ENCODE results near the gene DIS3L. TPM values are rescaled to one million over a fixed set of nuclear protein-coding genes. Genes with fewer than 3 reads are reported as not detected.

DIS3L gene
- total and polyA plus RNA-seq, 2 of the 13 experiments (the other 11 are each of a cell fraction or from before 2014, with no cell fraction given): 21.0 to 50.5 TPM

- TF ChIP-seq PBX2 (CRISPR knock-in tag; IDR thresholded peaks at IDR 0.05) (no peak), GABPA (IDR thresholded peaks at IDR 0.05; ENCODE audit: low read depth, low read length) (no peak), GABPA (CRISPR knock-in tag; IDR thresholded peaks at IDR 0.05; ENCODE audit: low read depth) (0 out of 2 replicates have a peak, but pooled peaks have one; percentile 34), PATZ1 (CRISPR knock-in tag; IDR thresholded peaks at IDR 0.05) (peak; percentile 11; the same call in 1 of the 2 replicates), TEAD3 (CRISPR knock-in tag; optimal IDR thresholded peaks at IDR 0.05; ENCODE audit: borderline replicate concordance) (peak; percentile 24), GATA4 (IDR thresholded peaks at IDR 0.05; ENCODE audit: borderline replicate concordance, low read depth) (no peak), HNF1B (CRISPR knock-in tag; IDR thresholded peaks at IDR 0.05) (0 out of 2 replicates have a peak, but pooled peaks have one; percentile 27), NBN (conservative IDR thresholded peaks at IDR 0.05) (no peak), ZNF761 (CRISPR knock-in tag; conservative IDR thresholded peaks at IDR 0.05) (no peak), KDM1A (CRISPR knock-in tag; IDR thresholded peaks at IDR 0.05) (no peak), ZMAT3 (CRISPR knock-in tag; conservative IDR thresholded peaks at IDR 0.05) (no peak)
- TF ChIP-seq, protein P1, sequence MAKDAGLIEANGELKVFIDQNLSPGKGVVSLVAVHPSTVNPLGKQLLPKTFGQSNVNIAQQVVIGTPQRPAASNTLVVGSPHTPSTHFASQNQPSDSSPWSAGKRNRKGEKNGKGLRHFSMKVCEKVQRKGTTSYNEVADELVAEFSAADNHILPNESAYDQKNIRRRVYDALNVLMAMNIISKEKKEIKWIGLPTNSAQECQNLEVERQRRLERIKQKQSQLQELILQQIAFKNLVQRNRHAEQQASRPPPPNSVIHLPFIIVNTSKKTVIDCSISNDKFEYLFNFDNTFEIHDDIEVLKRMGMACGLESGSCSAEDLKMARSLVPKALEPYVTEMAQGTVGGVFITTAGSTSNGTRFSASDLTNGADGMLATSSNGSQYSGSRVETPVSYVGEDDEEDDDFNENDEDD (CRISPR knock-in tag; IDR thresholded peaks at IDR 0.05; ENCODE audit: borderline replicate concordance): peak; percentile 34; the same call in 1 of the 2 replicates
These were observed 76.6 kb downstream of the DIS3L start (continued) for GRCh38 chr15:66369773-66370651.

Measured in HepG2 (cell line).